Activated CD4-positive, CD25-positive, alpha-beta regulatory T cell (primary cell): ENCODE measurements around the gene ANKRD9.
"Not testable (repeated sequence)": the region's sequence is repeated elsewhere in the genome, so short reads cannot be mapped to it uniquely, and the experiment has no call there.

Experiments used
- DNase-seq, 4 experiments: peaks; one replicate each; lab custom pipeline; 2025; lab: John Stamatoyannopoulos, UW

The ANKRD9 gene

DNA sequence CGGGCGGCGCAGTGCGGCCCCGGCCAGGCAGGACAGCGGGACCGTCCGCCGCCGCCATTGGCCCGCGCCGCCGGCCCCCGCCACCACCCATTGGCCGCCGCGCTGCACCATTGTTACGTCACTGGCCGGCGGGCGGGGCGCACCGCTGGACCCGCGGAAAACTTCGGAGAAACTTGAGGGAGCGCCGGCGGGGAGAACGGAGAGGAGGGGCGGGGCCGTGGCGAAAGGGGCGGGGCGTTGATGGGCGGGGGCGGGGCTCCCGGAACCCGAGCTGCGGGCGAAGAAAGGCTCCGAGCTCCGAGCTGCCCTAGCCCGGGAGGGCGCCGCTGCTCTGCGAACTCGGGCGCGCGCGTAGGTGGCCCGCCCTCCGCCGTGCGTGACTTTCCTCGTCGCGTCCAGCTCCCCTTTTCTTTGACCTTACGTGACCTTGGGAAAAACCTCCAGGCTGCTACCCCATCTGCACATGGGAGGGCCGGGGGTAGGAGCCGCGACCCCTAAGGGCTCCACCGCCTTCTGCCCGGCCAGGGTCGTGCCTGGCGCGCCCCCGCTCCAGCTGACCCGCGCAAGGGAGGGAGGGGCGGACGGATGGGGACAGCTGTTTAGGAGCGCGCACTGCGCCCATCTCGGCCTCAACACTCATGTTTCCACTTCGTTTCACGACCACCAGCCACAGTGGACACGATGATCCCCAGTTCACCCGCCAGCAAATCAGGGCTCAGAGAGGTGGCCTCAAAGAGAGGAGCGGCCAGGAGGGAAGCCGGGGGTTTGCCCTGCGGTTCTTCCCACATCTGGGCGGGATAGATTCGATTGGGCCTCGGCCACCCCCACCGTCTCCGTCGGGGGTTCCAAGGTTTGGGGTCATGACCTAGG is at the start of gene ANKRD9:
Gene ANKRD9, minus strand, starts transcription at position 31 of the 870 bp plus-strand sequence. CDS start 1,887 bp downstream, outside the sequence.
- peak; percentile 68 to 84 (median 76) for DNase-seq

DNA sequence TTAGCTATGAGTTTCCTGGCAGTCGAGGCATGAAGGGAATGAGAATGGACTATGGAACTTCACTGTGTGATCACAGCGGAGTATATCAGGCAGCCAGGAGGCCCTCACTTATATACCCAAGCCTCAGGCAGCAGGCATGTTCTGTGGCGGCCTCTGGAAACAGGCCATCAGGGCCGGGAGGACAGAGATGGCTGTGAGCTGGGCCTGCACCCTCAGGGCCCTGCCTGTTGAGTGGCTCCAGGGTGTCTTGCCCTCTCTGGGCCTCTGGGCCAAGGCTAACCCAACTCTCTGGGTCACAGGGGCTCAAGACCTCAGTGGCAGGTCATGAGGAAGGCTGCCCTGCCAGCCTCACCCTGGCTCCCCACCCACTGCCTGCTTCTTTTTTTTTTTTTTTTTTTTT is 49.0 kb upstream of the ANKRD9 start:
- DNase-seq, result no peak

GRCh38 chr14:102557434-102558226 is 48.1 kb upstream of the ANKRD9 start:
- DNase-seq, result no peak

DNA sequence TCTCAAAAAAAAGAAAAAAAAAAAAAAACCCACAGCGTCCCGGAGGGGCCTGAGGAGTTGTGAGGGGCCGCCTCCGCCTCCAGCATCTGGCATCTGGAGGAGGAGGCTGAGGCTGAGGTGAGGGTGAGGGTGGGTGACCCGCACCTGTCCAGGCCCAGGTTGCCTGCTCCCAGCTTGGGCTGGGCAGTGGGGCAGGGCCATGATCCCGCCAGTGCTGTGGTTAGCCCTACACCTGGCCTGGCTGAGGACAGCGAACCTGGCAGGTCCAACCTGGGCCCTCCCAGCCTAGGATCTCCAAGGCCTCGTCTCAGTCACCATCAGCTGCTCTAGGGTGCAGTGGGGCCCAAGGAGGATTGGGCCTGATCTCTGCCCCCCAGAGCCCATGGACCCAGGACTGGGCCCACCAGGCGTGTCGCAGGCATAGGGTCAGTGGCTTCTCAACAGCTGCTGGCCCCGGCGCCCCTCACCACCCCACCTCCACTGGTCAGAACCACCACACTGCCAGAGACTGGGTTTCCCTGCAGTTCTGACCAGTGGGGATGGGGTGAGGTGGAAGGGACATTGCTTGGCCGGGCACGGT is 46.6 kb upstream of the ANKRD9 start:
- DNase-seq, result no peak

- DNase-seq, result peak; percentile 31 to 39 (median 34)
Observed at GRCh38 chr14:102554821-102555819, 45.5 kb upstream of the ANKRD9 start.

GRCh38 chr14:102551995-102552705 is 42.6 kb upstream of the ANKRD9 start:
- DNase-seq, result no peak

DNA sequence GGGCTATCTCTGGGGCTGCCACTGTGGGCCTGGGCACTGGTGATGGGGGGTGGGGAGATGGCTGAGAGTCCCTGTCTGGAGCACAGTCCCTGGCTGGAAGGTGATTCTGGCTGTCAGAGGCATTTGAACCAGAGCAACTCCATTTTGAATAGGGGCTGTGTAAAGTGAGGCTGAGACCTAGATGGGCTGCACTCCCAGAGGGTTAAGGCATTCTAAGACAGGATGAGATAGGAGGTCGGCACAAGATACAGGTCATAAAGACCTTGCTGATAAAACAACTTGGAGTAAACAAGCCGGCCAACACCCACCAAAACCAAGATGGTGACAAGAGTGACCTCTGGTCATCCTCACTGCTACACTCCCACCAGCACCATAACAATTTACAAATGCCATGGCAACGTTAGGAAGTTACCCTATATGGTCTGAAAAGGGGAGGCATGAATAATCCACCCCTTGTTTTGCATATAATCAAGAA is 41.4 kb upstream of the ANKRD9 start:
- not testable (repeated sequence) for DNase-seq

DNA sequence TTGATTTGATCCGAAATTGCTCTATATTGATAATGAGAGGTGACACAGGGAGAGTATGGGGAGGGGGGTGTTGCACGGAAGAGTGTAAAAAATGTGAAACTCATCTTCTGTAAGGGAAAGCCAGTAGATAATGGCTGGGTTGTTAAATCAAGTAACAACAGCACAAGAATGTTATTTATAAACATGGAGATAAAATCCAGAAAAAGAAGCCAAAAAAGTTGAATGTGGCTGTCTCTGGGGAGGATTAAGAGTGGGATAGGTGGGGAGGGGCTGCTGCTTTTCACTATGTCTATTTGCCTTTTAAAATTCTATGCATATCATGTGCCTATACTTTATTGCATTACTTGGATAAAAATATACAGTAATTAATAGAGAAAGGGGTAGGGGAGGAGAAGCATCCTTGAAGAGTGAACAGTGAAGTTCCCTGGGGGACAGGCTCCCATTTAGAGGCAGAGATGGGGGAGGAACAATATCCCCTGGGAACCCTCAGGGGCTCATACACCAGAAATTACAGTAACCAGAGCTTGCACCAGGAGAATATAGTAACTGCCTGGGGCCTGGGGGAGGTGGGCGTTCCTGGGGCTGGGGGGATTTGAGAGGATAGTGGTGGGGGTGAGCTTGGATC is 39.2 kb upstream of the ANKRD9 start:
- no peak for DNase-seq

DNA sequence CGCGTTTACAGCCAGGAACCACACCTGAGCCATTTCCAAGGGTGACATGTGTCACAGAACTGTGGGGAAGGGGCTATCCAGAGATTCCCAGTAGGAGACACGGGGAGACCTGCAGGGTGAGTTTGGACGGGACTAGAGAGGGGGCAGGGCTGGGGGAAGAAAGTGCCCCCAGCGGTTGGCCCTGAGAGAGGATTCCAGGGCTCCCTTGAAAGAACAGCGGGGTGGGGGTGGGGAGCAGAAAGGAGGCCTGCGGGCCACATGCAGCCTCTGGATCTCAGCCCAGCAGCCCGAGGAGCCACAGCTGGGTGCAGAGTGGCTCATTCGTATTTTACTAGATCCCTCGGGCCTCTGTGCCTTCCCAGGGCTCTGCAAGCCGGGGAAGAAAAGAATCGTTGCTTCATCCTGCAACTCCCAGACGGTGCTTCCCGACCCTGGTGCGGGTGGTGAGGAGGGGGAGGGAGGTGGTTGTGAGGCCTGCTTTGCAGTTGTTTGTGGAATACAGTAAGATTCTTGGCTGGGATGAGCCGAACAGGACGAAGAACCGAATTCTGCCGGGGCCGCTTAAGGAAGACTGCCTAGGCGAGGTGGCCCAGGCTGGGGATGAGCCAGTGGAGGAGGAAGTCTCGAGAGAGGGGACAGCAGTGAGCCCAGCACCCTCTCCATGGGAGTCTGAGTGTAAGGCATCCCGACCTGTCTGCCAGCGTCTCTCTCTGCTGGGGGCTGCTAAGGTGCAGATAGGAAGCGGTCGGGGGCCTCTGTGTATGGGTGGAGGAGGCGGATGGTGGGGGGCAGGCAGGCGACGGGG is 36.1 kb upstream of the ANKRD9 start:
- DNase-seq, result no peak

DNA sequence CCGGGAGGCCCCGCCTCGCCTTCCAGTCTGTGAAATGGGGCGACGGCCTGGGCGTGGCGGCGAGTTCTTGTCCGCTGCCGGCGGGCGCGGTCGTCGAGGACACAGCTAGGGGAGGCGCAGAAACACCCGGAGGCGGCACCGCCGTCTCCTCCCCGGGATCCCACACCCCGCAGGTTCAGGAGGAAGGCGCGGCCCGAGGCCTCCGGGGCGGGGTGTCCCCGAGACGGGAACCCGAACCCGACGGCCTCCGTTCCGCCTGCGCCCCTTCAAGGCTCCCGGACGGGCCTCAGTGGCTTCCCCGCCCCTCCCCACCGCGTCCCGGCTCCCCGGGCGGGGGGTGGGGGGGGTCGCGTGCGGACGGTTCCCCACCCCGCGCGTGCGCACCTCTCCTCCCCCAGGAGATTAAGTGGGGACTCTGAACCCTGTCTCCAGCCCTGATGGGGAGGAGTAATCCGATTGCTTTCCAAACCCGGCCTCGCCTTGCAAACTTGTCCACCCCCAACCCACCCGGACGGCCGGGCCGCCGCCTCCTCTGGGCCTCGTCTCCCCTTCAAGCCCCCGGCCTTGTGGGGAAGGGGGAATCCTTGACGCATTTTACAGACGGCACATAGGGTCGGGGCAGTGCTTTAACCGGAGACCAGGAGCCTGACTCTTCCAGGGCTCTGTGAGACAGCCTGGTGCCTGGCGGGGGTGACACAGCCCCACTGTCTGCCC is 35.3 kb upstream of the ANKRD9 start:
- DNase-seq, result no peak

DNA sequence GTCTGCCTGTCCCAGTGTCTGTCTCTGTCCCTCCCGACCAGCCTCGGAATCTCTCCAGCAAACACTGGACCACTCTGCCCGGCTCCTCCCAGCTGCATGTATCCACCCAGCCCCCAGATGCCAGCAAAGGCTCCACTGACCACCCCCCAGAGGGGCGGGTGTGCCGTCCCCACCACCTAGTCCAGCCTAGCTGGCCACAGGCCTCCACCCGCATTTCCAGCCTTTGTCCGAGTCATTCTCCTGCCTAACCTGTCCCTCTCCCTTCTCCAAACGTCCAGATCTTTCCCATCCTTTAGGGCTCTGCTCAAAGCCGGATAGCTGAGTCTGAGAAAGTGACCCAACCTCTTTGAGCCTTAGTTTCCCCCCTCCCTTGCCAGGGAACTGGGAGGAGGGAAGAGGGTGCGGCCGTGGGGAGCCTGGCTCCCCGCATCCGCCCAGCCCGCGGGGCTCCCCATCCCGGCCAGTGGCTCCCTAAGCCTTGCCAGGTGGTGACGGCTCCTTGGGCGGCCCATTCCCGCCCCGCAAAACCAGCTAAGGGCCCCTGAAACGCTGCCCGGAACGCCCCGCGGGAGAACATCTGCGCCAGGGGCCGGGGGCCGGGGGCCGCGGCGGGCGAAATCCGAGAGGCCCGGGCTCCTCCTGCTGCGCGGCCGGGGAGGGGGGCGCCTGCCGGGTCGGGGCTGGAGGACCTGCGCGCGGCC is 34.6 kb upstream of the ANKRD9 start:
- no peak for DNase-seq

GRCh38 chr14:102541771-102542170 is 32.2 kb upstream of the ANKRD9 start:
- no peak for DNase-seq

DNA sequence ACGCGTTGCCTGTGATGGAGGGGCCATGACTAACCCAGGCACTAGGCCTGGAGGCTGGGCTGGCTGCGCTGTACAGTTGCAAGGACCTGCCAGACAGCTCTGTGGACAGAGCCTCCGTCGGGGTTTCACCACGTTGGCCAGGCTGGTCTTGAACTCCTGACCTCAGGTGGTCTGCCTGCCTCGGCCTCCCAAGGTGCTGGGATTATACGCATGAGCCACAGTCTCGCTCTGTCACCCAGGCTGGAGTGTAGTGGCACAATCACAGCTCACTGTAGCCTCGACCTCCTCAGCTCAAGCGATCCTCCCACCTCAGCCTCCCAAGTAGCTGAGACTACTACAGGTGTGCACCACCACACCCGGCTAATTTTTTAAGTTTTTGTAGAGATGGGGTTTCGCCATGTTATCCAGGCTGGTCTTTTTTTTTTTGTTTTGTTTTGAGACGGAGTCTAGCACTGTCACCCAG is 31.5 kb upstream of the ANKRD9 start:
- DNase-seq, result not testable (repeated sequence)

DNA sequence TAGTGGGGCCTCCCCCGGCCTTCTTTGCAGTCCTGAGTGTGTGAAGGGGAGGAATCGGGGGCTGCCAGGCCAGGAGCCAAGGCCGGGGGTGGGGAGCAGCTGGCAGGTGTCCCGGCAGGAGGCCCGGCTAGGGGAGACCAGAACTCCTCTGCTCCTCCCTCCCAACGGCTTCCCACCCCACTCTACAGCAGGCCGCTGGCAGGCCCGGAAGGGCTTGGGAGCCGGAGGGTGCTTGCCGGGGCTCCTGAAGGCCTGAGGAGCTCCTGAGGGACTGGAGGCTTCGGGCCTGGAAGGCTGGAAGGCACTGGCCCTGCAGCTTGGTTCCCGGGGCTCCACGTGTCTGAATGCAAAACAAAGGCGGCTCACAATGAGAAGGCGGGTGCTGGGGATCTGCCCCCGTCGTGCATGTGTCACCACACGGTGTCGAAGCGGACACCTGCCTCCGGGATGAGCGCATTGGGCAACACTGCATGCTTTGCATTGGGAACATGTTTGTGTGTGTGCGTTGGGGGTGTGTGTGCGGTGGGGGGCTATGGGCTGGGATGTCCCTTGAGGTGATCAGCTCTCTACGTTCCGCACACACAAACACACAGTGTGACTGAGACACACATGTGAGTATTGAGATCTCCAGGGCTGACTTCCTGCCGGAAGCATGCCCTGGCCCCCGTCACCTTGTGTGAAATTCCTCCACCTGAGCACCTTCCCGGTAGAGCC is 30.9 kb upstream of the ANKRD9 start:
- DNase-seq, result no peak

DNA sequence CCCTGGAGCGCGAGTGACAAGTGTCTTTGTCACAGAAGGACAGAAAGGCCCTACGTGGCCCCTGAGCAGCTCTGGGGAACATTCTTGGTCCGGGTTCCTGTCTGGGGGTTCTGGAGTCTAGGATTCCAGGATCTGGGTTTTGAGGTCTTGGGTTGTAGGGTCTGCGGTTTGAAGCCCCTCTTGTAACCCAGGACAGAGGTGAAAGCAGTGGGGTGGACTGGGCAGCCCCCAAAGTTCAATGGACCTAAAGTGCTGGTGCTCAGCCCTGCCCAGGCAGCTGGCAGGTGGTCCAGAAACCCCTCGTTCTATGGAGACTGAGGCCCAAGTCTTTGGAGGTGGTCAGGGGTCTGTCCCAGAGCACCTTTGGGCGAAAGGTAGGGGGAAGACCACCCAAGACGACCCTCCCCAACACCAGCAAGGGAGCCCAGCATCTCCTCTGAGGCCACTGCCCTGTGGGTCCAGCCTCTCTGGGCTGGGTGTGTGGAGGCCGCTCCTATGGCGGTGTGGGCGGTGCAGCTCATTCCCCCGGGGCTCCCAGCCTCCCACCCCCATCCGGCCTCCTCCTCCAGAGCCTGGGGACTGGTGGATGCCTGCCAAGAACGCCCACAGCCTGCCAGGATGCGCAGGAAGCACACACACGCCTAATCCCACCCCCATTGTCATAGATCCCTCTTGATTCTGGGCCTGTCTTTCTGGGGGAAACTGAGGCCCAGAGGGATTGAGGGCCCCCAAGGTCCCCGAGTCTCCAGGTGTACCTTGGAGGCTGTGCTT is 30.2 kb upstream of the ANKRD9 start:
- no peak for DNase-seq
